ENCODE data around the gene IL1RAPL2.

Gene IL1RAPL2

DNA sequence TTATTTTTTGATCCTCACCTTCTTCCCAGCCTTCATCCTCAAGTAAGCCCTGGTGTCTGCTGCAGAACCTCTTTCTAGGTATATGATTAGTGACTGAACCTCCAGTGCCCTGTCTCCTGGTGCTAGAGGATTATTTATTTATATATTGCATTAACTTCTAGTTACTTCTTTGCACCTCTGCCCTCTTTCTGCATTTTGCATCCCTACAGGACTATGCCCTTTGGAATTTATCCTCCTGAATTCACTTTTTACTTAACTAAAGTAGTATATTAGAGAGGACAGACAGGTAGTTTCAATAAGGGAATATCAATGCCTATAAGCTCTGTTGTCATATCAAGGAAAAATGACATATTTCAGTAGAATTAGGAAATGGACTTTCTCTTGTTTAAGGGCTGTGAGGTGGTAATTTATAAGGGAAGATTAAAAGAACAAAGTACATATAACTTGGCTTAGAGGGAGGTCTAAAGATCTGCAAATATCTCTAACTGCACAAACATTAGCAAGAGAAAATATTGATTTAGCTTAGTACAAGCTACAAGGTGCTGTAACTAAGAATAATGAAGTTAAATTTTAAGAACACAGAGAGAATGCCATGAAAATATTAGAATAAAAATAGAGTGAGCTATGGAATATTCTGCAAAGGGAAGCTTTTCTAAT, 472.8 kb downstream of the IL1RAPL2 start:
- H2AFZ ChIP-seq (ENCODE audit: low read depth, low read length, severe bottlenecking), result no peak overlapping the region

DNA sequence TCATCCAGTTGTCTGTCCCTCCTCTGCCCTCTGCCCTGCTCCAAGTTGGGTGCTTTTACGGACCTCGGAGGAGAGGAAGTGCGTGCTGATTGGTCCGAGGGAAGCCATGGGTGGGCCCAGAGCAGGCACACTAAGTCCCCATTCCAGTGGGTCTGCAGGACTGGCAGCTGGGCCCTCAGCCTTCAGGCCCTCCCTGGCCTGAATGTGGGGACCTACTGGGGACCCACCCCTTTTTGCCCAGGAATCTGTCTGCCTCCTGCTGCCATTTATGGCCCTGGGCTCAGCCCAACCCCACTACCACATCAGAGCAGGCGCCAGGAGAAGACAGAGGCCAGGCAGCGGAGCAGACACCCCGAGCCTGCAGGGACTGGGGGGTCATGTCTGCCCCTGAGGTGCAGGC, 484.9 kb downstream of the IL1RAPL2 start:
- Histone ChIP-seq H3K79me2 (ENCODE audit: insufficient read depth, low read length) (no peaks in the 10 kb centered on the region), H3K27ac (ENCODE audit: low read depth, low read length) (no peak overlapping the region), H3K4me3 (ENCODE audit: insufficient read depth, low read length, poor library complexity, severe bottlenecking) (no peak overlapping the region), H2AFZ (ENCODE audit: low read depth, low read length, severe bottlenecking) (no peak overlapping the region), H3K9me3 (ENCODE audit: insufficient read depth, low read length) (no peaks in the 10 kb centered on the region), H3K9me2 (replicated peaks; ENCODE audit: insufficient read depth, low read length) (no peaks in the 10 kb centered on the region), H3F3A (ENCODE audit: insufficient read depth) (no peaks in the 10 kb centered on the region), H3K36me3 (ENCODE audit: low read length) (no peaks in the 10 kb centered on the region), H3K27me3 (ENCODE audit: low read length) (no peaks in the 10 kb centered on the region), H3K9ac (ENCODE audit: low read length) (no peak overlapping the region), H4K20me1 (ENCODE audit: low read depth, low read length) (no peaks in the 10 kb centered on the region), H3K4me2 (ENCODE audit: low read depth, low read length, poor library complexity, severe bottlenecking) (no peak overlapping the region)
- TF ChIP-seq, protein P1, sequence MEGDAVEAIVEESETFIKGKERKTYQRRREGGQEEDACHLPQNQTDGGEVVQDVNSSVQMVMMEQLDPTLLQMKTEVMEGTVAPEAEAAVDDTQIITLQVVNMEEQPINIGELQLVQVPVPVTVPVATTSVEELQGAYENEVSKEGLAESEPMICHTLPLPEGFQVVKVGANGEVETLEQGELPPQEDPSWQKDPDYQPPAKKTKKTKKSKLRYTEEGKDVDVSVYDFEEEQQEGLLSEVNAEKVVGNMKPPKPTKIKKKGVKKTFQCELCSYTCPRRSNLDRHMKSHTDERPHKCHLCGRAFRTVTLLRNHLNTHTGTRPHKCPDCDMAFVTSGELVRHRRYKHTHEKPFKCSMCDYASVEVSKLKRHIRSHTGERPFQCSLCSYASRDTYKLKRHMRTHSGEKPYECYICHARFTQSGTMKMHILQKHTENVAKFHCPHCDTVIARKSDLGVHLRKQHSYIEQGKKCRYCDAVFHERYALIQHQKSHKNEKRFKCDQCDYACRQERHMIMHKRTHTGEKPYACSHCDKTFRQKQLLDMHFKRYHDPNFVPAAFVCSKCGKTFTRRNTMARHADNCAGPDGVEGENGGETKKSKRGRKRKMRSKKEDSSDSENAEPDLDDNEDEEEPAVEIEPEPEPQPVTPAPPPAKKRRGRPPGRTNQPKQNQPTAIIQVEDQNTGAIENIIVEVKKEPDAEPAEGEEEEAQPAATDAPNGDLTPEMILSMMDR (IDR thresholded peaks at IDR 0.05; ENCODE audit: insufficient read depth, low read length, poor library complexity, severe bottlenecking), result no peak
- no peak for TF ChIP-seq EZH2phosphoT487 (conservative IDR thresholded peaks at IDR 0.05; ENCODE audit: low read length)

More for the DNA sequence above, 472.8 kb downstream of the IL1RAPL2 start:
- Histone ChIP-seq H3K27me3 (ENCODE audit: low read length) (no peaks in the 10 kb centered on the region), H3F3A (ENCODE audit: insufficient read depth) (no peaks in the 10 kb centered on the region), H3K79me2 (ENCODE audit: insufficient read depth, low read length) (no peaks in the 10 kb centered on the region), H3K4me2 (ENCODE audit: low read depth, low read length, poor library complexity, severe bottlenecking) (no peak overlapping the region), H3K27ac (ENCODE audit: low read depth, low read length) (no peak overlapping the region), H3K9me3 (ENCODE audit: insufficient read depth, low read length) (no peaks in the 10 kb centered on the region), H3K9ac (ENCODE audit: low read length) (no peak overlapping the region), H3K36me3 (ENCODE audit: low read length) (no peaks in the 10 kb centered on the region), H3K4me3 (ENCODE audit: insufficient read depth, low read length, poor library complexity, severe bottlenecking) (no peak overlapping the region), H3K9me2 (replicated peaks; ENCODE audit: insufficient read depth, low read length) (no peaks in the 10 kb centered on the region), H4K20me1 (ENCODE audit: low read depth, low read length) (no peaks in the 10 kb centered on the region)
- TF ChIP-seq EZH2phosphoT487 (conservative IDR thresholded peaks at IDR 0.05; ENCODE audit: low read length), result no peak
- TF ChIP-seq, protein P1 (IDR thresholded peaks at IDR 0.05; ENCODE audit: insufficient read depth, low read length, poor library complexity, severe bottlenecking), result no peak

DNA sequence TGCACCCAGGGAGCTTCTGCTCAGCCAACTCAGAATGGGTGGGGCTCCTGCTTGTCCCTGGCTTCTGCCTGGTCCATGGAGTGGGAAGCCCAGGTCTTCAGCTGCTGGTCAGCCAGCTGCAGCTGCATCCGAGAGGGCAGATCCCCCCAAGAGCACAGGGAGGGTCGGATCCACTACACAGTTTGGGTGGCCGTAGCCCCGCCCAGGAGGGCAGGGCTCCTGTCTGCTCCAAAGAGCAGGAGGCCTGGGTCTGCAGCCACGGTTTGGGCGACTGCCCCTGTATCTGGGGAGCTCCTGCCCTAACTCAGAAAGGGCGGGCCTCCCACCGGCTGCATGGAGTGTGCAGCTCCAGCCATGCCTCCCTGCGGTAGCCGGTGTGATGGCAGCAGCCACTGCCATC, 485.4 kb downstream of the IL1RAPL2 start:
- no peaks in the 10 kb centered on the region for H3K79me2 ChIP-seq (ENCODE audit: insufficient read depth, low read length)
- no peak overlapping the region for H3K4me3 ChIP-seq (ENCODE audit: insufficient read depth, low read length, poor library complexity, severe bottlenecking)
- no peak overlapping the region for H3K4me2 ChIP-seq (ENCODE audit: low read depth, low read length, poor library complexity, severe bottlenecking)
- no peaks in the 10 kb centered on the region for H3K36me3 ChIP-seq (ENCODE audit: low read length)
- no peak overlapping the region for H3K27ac ChIP-seq (ENCODE audit: low read depth, low read length)
- H3K9me3 ChIP-seq (ENCODE audit: insufficient read depth, low read length), result no peaks in the 10 kb centered on the region
- H3F3A ChIP-seq (ENCODE audit: insufficient read depth), result no peaks in the 10 kb centered on the region
- TF ChIP-seq, protein P1 (IDR thresholded peaks at IDR 0.05; ENCODE audit: insufficient read depth, low read length, poor library complexity, severe bottlenecking), result no peak
- no peak for TF ChIP-seq EZH2phosphoT487 (conservative IDR thresholded peaks at IDR 0.05; ENCODE audit: low read length)
- no peaks in the 10 kb centered on the region for H3K27me3 ChIP-seq (ENCODE audit: low read length)
- no peaks in the 10 kb centered on the region for H4K20me1 ChIP-seq (ENCODE audit: low read depth, low read length)
- H2AFZ ChIP-seq (ENCODE audit: low read depth, low read length, severe bottlenecking), result no peak overlapping the region
- H3K9ac ChIP-seq (ENCODE audit: low read length), result no peak overlapping the region
- H3K9me2 ChIP-seq (replicated peaks; ENCODE audit: insufficient read depth, low read length), result no peaks in the 10 kb centered on the region

Data from SU-DHL-6 (cell line).